HG02623 (cell line): ENCODE data around the gene TSC22D3.

Source experiments
- ATAC-seq: cut with Tn5 transposase; IDR thresholded peaks from one replicate; pipeline ENCODE4 v1.9.1; 2021; ENCODE audit warnings: moderate library complexity; ENCODE audit not compliant: unreplicated experiment

Gene TSC22D3

GRCh38 chrX:107760304-107761077 is 15.1 kb downstream of the TSC22D3 start:
- ATAC-seq = no peak

GRCh38 chrX:107758231-107758766 is 17.3 kb downstream of the TSC22D3 start:
- ATAC-seq = no peak

- ATAC-seq = no peak
These were observed 19.9 kb downstream of the TSC22D3 start for GRCh38 chrX:107755721-107756120.

- ATAC-seq = no peak
These were observed 22.4 kb downstream of the TSC22D3 start for GRCh38 chrX:107753187-107753586.

- no peak for ATAC-seq
These were observed 22.9 kb downstream of the TSC22D3 start for GRCh38 chrX:107752714-107753113.

- no peak for ATAC-seq
These were observed 23.5 kb downstream of the TSC22D3 start for GRCh38 chrX:107752043-107752442.

GRCh38 chrX:107750861-107751445 is 24.6 kb downstream of the TSC22D3 start:
- no peak for ATAC-seq

- ATAC-seq = no peak
These were observed 25.3 kb downstream of the TSC22D3 start for GRCh38 chrX:107750263-107750662.

- ATAC-seq = no peak
These were observed 27.1 kb downstream of the TSC22D3 start for GRCh38 chrX:107748506-107748905.

GRCh38 chrX:107747596-107748161 is 27.9 kb downstream of the TSC22D3 start:
- no peak for ATAC-seq

- ATAC-seq = no peak
These were observed 30.7 kb downstream of the TSC22D3 start for GRCh38 chrX:107744868-107745267.

GRCh38 chrX:107743995-107744394 is 31.6 kb downstream of the TSC22D3 start:
- no peak for ATAC-seq

GRCh38 chrX:107742700-107743191 is 32.8 kb downstream of the TSC22D3 start:
- no peak for ATAC-seq

GRCh38 chrX:107741404-107741790 is 34.2 kb downstream of the TSC22D3 start:
- no peak for ATAC-seq

- no peak for ATAC-seq
These were observed 36.0 kb downstream of the TSC22D3 start for GRCh38 chrX:107739541-107739940.

- no peak for ATAC-seq
These were observed 36.8 kb downstream of the TSC22D3 start for GRCh38 chrX:107738768-107739167.

GRCh38 chrX:107738272-107738671 is 37.3 kb downstream of the TSC22D3 start:
- ATAC-seq = no peak

GRCh38 chrX:107736781-107737531 is 38.6 kb downstream of the TSC22D3 start:
- no peak for ATAC-seq

- no peak for ATAC-seq
These were observed 40.9 kb downstream of the TSC22D3 start for GRCh38 chrX:107734646-107735045.

GRCh38 chrX:107733686-107734085 is 41.9 kb downstream of the TSC22D3 start:
- no peak for ATAC-seq

- no peak for ATAC-seq
These were observed 43.6 kb downstream of the TSC22D3 start for GRCh38 chrX:107731831-107732502.
